Vagina (tissue), 2 donors: Measurements from ENCODE around the gene SLC9C1. TPM values are rescaled to one million over a fixed set of nuclear protein-coding genes. Genes with fewer than 3 reads are reported as not detected.

Experiments
- DNase-seq, 2 donors: peaks; one replicate each; pipeline ENCODE4 v3.0.0-alpha.2; 2017; ENCODE audit errors: extremely low spot score in 2 of 2
- H3K27ac ChIP-seq: fragments of 200-600 bp; sonication (generic); one replicate; pipeline ENCODE4 v1.5.1; 2019
- H3K27me3 ChIP-seq: fragments of 200-600 bp; sonication (generic); one replicate; pipeline ENCODE4 v1.5.1; 2019
- H3K36me3 ChIP-seq, 2 donors: fragments of 200-600 bp; sonication (generic); one replicate each; pipeline ENCODE4 v1.5.1; 2017 to 2019
- H3K4me1 ChIP-seq: fragments of 200-600 bp; sonication (generic); one replicate; pipeline ENCODE4 v1.5.1; 2019
- H3K4me3 ChIP-seq, 2 donors: fragments of 200-600 bp; sonication (generic); 1 replicate in 1 of 2; 2 replicates in 1 of 2; pipeline ENCODE4 v1.5.1; 2016 to 2019
- H3K9me3 ChIP-seq: fragments of 200-600 bp; sonication (generic); one replicate; pipeline ENCODE4 v1.5.1; 2019
- POLR2A ChIP-seq, 2 donors: fragments of 450-650 bp; IDR thresholded peaks; one replicate each; pipeline ENCODE4 v1.6.1; 2017; ENCODE audit warnings: antibody characterized with exemption in 2 of 2, mild to moderate bottlenecking in 2 of 2, moderate library complexity in 2 of 2
- POLR2AphosphoS5 ChIP-seq, 2 donors: sonication (generic); formaldehyde crosslinking; IDR thresholded peaks; one replicate each; pipeline ENCODE4 v1.9.0; 2017; ENCODE audit warnings: antibody characterized with exemption in 2 of 2, mild to moderate bottlenecking in 2 of 2, low read depth in 1 of 2; ENCODE audit not compliant: insufficient read depth in 1 of 2
- intact Hi-C: fragments of 100-400 bp; cut with DNase I; formaldehyde crosslinking; loops from one replicate; pipeline ENCODE4 v1.15.1; 2023
- total RNA-seq: library from RNA; depleted of rRNA; stranded (reverse); fragments of >200 nt; gene quantifications from one replicate; pipeline ENCODE4 v1.2.3, GENCODE V29; 2016
- TF ChIP-seq, protein P1 (sequence below), 3 experiments: fragments of 450-650 bp in 2 of 3; fragments of 200-600 bp in 1 of 3; sonication (generic) in 1 of 3; IDR thresholded peaks; one replicate each; pipeline ENCODE4 v1.5.1; 2017 to 2019; ENCODE audit warnings: antibody characterized with exemption in 3 of 3, mild to moderate bottlenecking in 2 of 3, moderate library complexity in 2 of 3

The SLC9C1 gene
- total RNA-seq, 1 donor from 2014 or later = not detected

DNA sequence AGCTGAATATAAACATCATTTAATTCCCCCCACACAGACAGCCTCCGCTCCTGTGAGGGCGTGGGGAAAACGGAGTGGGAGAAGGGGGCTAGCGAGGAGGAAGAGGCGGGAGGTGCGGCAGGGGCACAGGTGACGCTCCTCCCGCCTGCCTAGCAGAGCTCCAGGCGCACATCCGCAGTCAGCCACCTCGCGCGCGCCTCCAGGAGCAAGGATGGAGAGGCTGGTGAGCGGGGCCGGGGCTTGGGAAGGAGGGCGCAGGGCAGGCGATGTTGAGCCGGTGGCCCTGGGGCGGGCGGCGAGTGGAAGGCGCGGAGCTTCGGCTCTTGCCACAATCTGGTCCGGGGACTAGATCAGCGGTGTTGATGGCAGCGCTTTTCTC lies 39.0 kb upstream of the SLC9C1 start, which contains the start of gene CD200:
CD200 (plus strand) TSS at position 155 of the 379 bp plus-strand sequence; CDS start at position 212, 57 bp downstream.
- Histone ChIP-seq H3K9me3 (no peaks in the 10 kb centered on the region), H3K27me3 (no peaks in the 10 kb centered on the region), H3K36me3 (no peaks in the 10 kb centered on the region), H3K4me1 (peaks cover 18% of the 10 kb centered on the region), H3K27ac (peak within 1 kb of the TSS; percentile 86), H3K4me3 (peak within 1 kb of the TSS; percentile 47 to 65)
- no peak for DNase-seq
- TF ChIP-seq POLR2A (IDR thresholded peaks at IDR 0.05) = no peak
- peak in 1 of 2 donors; percentile 62 for TF ChIP-seq POLR2AphosphoS5 (IDR thresholded peaks at IDR 0.05; ENCODE audit: insufficient read depth in 1 of 2, low read depth in 1 of 2)
- TF ChIP-seq, protein P1, sequence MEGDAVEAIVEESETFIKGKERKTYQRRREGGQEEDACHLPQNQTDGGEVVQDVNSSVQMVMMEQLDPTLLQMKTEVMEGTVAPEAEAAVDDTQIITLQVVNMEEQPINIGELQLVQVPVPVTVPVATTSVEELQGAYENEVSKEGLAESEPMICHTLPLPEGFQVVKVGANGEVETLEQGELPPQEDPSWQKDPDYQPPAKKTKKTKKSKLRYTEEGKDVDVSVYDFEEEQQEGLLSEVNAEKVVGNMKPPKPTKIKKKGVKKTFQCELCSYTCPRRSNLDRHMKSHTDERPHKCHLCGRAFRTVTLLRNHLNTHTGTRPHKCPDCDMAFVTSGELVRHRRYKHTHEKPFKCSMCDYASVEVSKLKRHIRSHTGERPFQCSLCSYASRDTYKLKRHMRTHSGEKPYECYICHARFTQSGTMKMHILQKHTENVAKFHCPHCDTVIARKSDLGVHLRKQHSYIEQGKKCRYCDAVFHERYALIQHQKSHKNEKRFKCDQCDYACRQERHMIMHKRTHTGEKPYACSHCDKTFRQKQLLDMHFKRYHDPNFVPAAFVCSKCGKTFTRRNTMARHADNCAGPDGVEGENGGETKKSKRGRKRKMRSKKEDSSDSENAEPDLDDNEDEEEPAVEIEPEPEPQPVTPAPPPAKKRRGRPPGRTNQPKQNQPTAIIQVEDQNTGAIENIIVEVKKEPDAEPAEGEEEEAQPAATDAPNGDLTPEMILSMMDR (IDR thresholded peaks at IDR 0.05) = no peak
- intact Hi-C loops = loop anchor here (10.0 kb wide), 1 partner anchor 192 kb away; no protein-coding TSS in a partner anchor

DNA sequence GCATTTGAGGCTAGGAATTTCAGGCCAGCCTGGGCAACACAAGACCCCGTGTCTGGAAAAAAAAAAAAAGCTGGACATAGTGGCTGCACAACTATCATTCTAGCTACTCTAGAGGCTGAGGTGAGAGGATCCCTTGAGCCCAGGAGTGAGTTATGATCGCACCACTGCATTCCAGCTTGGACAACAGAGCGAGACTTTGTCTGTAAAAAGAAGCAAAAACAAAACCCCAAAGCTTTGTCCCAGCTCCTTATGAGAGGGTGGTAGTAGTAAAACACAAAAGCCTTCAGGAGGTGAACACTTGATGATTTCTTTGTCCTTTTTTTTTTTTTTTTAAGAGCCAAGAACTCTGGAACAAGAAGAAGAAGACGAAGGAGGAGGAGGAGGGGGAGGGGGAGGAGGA lies 37.8 kb upstream of the SLC9C1 start:
- no peaks in the 10 kb centered on the region for H3K36me3 ChIP-seq
- no peak overlapping the region for H3K4me3 ChIP-seq
- DNase-seq = no peak
- no peak overlapping the region for H3K27ac ChIP-seq
- intact Hi-C loops = loop anchor here (10.0 kb wide), 1 partner anchor 193 kb away; no protein-coding TSS in a partner anchor
- TF ChIP-seq, protein P1 (IDR thresholded peaks at IDR 0.05) = no peak
- no peak for TF ChIP-seq POLR2AphosphoS5 (IDR thresholded peaks at IDR 0.05; ENCODE audit: insufficient read depth in 1 of 2, low read depth in 1 of 2)
- TF ChIP-seq POLR2A (IDR thresholded peaks at IDR 0.05) = no peak
- no peaks in the 10 kb centered on the region for H3K9me3 ChIP-seq
- no peaks in the 10 kb centered on the region for H3K27me3 ChIP-seq
- peaks cover 18% of the 10 kb centered on the region for H3K4me1 ChIP-seq

DNA sequence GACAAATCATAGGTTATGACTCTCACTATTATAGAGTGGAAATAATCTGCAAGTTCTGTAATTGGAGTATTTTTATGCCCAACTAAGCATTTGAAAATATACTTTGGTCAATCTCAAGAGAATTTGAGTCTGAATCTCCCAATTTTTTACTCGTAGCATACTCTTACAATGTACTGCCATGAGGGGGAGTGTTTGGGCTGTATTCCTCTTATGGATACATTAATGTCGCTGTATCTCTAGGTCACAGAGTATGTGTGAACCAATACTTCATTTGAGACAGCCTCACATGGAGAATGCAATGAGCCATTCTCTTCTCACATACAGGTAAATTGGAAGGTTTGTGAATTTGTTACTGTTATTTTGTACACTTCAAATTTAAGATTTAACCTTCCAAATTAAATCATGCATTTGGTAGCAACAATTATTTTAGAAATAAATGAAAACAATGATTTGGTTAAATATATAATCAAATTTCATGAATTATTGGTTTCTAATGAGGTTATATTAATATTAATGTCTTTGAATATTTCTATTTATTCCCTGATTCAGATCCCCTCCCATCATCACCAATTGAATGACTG lies 33.4 kb upstream of the SLC9C1 start:
- no peak for DNase-seq
- intact Hi-C loops = no loop called here

DNA sequence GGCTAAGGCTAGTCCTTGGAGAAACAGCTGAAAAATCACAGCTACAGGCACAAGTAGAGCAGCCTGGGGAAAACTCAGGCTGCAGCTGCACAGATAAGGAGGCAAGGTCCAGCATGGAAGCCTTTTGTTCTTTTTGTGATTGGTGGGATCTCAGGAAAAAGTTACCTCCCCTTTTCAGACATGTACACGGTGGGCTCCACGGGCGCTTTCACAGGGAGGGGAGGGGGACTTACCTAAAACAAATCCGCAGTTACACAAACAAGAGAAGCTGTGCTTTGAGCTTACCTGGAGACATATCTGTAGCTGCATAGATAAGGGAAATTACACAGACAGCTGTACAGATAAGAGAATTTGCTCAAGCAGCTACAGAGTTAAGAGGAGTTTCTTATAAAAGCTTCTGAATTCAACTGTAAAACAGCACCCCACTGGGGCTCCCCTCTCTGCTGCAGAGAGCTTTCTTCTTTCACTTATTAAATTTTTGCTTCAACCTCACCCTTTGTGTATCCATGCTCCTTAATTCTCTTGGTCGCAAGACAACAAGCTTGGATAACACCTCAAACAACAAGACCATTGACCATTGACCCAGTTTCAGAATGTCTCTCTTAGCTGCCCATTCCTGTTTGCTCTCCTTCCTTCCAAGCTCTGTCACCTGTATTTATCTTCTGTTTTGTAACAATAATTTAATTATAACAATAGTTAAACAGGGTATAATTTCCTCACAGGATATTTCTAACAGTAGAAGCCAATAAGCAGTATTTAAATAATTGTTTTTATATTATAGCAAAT lies 28.0 kb upstream of the SLC9C1 start:
- TF ChIP-seq POLR2A (IDR thresholded peaks at IDR 0.05) (no peak), POLR2AphosphoS5 (IDR thresholded peaks at IDR 0.05; ENCODE audit: insufficient read depth in 1 of 2, low read depth in 1 of 2) (no peak)
- TF ChIP-seq, protein P1 (IDR thresholded peaks at IDR 0.05) = no peak
- DNase-seq = no peak
- H3K9me3 ChIP-seq = no peaks in the 10 kb centered on the region
- no peaks in the 10 kb centered on the region for H3K4me1 ChIP-seq
- H3K27me3 ChIP-seq = no peaks in the 10 kb centered on the region
- no peak overlapping the region for H3K27ac ChIP-seq
- intact Hi-C loops = no loop called here
- H3K36me3 ChIP-seq = no peaks in the 10 kb centered on the region
- no peak overlapping the region for H3K4me3 ChIP-seq

More for the DNA sequence above, 33.4 kb upstream of the SLC9C1 start:
- TF ChIP-seq POLR2A (IDR thresholded peaks at IDR 0.05) (no peak), POLR2AphosphoS5 (IDR thresholded peaks at IDR 0.05; ENCODE audit: insufficient read depth in 1 of 2, low read depth in 1 of 2) (peak in 1 of 2 donors; percentile 12)
- TF ChIP-seq, protein P1 (IDR thresholded peaks at IDR 0.05) = peak; percentile 43 to 69 (median 54)
- H3K4me3 ChIP-seq = no peak overlapping the region
- H3K36me3 ChIP-seq = no peaks in the 10 kb centered on the region
- peaks cover under 1% of the 10 kb centered on the region for H3K4me1 ChIP-seq
- no peaks in the 10 kb centered on the region for H3K9me3 ChIP-seq
- no peaks in the 10 kb centered on the region for H3K27me3 ChIP-seq
- H3K27ac ChIP-seq = no peak overlapping the region
